ENCODE results near the gene ADIPOR1.
A peak's percentile ranks its signal among the peaks of the same experiment; 100 is the strongest.
"Not testable (repeated sequence)": the region's sequence is repeated elsewhere in the genome, so short reads cannot be mapped to it uniquely, and the experiment has no call there.

ADIPOR1 gene

GRCh38 chr1:202935844-202936243 lies 22.3 kb downstream of the ADIPOR1 start:
- DNase-seq, result no peak

- DNase-seq, result no peak
Measured at GRCh38 chr1:202934755-202935154, 23.4 kb downstream of the ADIPOR1 start.

GRCh38 chr1:202932476-202932875 lies 25.6 kb downstream of the ADIPOR1 start:
- DNase-seq, result no peak

GRCh38 chr1:202926581-202927491 lies 31.3 kb downstream of the ADIPOR1 start, which contains the start of gene KLHL12:
TSS of gene KLHL12 (minus strand) at chr1:202927234. CDS start at chr1:202925162, 2,072 bp downstream.
- DNase-seq, result peak; percentile 87 to 89 (median 88)

- no peak for DNase-seq
Measured at GRCh38 chr1:202923533-202923932, 34.6 kb downstream of the ADIPOR1 start.

- DNase-seq, result no peak
Measured at GRCh38 chr1:202919615-202920014, 38.5 kb downstream of the ADIPOR1 start.

- no peak for DNase-seq
Measured at GRCh38 chr1:202915146-202915545, 43.0 kb downstream of the ADIPOR1 start.

GRCh38 chr1:202912476-202912875 lies 45.6 kb downstream of the ADIPOR1 start:
- not testable (repeated sequence) for DNase-seq

- DNase-seq, result no peak
Measured at GRCh38 chr1:202909494-202909893, 48.6 kb downstream of the ADIPOR1 start.

GRCh38 chr1:202908998-202909397 lies 49.1 kb downstream of the ADIPOR1 start:
- DNase-seq, result no peak

- no peak for DNase-seq
Measured at GRCh38 chr1:202905331-202905730, 52.8 kb downstream of the ADIPOR1 start.

GRCh38 chr1:202903808-202904207 lies 54.3 kb downstream of the ADIPOR1 start:
- not testable (repeated sequence) for DNase-seq

- no peak for DNase-seq
Measured at GRCh38 chr1:202901555-202901954, 56.6 kb downstream of the ADIPOR1 start.

GRCh38 chr1:202892501-202892900 lies 65.6 kb downstream of the ADIPOR1 start:
- no peak for DNase-seq

All from activated CD4-positive, CD25-positive, alpha-beta regulatory T cell (primary cell).